Measurements from ENCODE around the gene SLC22A7.
A peak's percentile ranks its signal among the peaks of the same experiment; 100 is the strongest.

SLC22A7 gene

GRCh38 chr6:43263314-43264178 is 34.5 kb upstream of the SLC22A7 start:
- peak; percentile 73 to 85 (median 75) for TF ChIP-seq CTCF (IDR thresholded peaks at IDR 0.05; ENCODE audit: unreplicated experiment in 3 of 3)
- H3K27me3 Mint-ChIP-seq (ENCODE audit: low read depth) = peaks cover 25% of the 10 kb centered on the region

GRCh38 chr6:43264599-43265145 is 33.4 kb upstream of the SLC22A7 start:
- Mint-ChIP-seq H3K27me3 (ENCODE audit: low read depth) (peaks cover 27% of the 10 kb centered on the region), H3K4me3 (no peak overlapping the region), H3K27ac (no peak overlapping the region), H3K9me3 (no peaks in the 10 kb centered on the region), H3K4me1 (peaks cover 30% of the 10 kb centered on the region), H3K36me3 (ENCODE audit: low read depth) (no peaks in the 10 kb centered on the region)
- no peak for TF ChIP-seq CTCF (IDR thresholded peaks at IDR 0.05; ENCODE audit: unreplicated experiment in 3 of 3)

More at GRCh38 chr6:43263314-43264178, 34.5 kb upstream of the SLC22A7 start:
- Mint-ChIP-seq H3K4me3 (no peak overlapping the region), H3K4me1 (peaks cover 23% of the 10 kb centered on the region), H3K27ac (peak overlapping the region in 1 of 3 experiments; percentile 10), H3K36me3 (ENCODE audit: low read depth) (no peaks in the 10 kb centered on the region), H3K9me3 (no peaks in the 10 kb centered on the region)

- H3K27ac Mint-ChIP-seq = no peak overlapping the region
- no peaks in the 10 kb centered on the region for H3K9me3 Mint-ChIP-seq
- peaks cover 34% of the 10 kb centered on the region for H3K27me3 Mint-ChIP-seq (ENCODE audit: low read depth)
- peaks cover 37% of the 10 kb centered on the region for H3K4me1 Mint-ChIP-seq
- H3K36me3 Mint-ChIP-seq (ENCODE audit: low read depth) = no peaks in the 10 kb centered on the region
- H3K4me3 Mint-ChIP-seq = no peak overlapping the region
- TF ChIP-seq CTCF (IDR thresholded peaks at IDR 0.05; ENCODE audit: unreplicated experiment in 3 of 3) = no peak
These were observed 32.5 kb upstream of the SLC22A7 start for GRCh38 chr6:43265564-43265963.

- Mint-ChIP-seq H3K9me3 (no peaks in the 10 kb centered on the region), H3K27me3 (ENCODE audit: low read depth) (peaks cover 45% of the 10 kb centered on the region), H3K4me3 (peak overlapping the region in 1 of 3 experiments; percentile 58), H3K27ac (peak overlapping the region; percentile 4 to 75 (median 49)), H3K36me3 (ENCODE audit: low read depth) (no peaks in the 10 kb centered on the region), H3K4me1 (peaks cover 36% of the 10 kb centered on the region)
- TF ChIP-seq CTCF (IDR thresholded peaks at IDR 0.05; ENCODE audit: unreplicated experiment in 3 of 3) = no peak
These were observed 30.3 kb upstream of the SLC22A7 start for GRCh38 chr6:43267619-43268354.

- Mint-ChIP-seq H3K36me3 (ENCODE audit: low read depth) (no peaks in the 10 kb centered on the region), H3K4me1 (peaks cover 42% of the 10 kb centered on the region), H3K9me3 (no peaks in the 10 kb centered on the region), H3K4me3 (peak overlapping the region in 1 of 3 experiments; percentile 27), H3K27ac (peak overlapping the region; percentile 25 to 75 (median 57)), H3K27me3 (ENCODE audit: low read depth) (peaks cover 50% of the 10 kb centered on the region)
- no peak for TF ChIP-seq CTCF (IDR thresholded peaks at IDR 0.05; ENCODE audit: unreplicated experiment in 3 of 3)
These were observed 29.7 kb upstream of the SLC22A7 start for GRCh38 chr6:43268355-43268700.

Data from nephron (organoid).